ENCODE measurements around the gene PRKCE.

PRKCE gene

DNA sequence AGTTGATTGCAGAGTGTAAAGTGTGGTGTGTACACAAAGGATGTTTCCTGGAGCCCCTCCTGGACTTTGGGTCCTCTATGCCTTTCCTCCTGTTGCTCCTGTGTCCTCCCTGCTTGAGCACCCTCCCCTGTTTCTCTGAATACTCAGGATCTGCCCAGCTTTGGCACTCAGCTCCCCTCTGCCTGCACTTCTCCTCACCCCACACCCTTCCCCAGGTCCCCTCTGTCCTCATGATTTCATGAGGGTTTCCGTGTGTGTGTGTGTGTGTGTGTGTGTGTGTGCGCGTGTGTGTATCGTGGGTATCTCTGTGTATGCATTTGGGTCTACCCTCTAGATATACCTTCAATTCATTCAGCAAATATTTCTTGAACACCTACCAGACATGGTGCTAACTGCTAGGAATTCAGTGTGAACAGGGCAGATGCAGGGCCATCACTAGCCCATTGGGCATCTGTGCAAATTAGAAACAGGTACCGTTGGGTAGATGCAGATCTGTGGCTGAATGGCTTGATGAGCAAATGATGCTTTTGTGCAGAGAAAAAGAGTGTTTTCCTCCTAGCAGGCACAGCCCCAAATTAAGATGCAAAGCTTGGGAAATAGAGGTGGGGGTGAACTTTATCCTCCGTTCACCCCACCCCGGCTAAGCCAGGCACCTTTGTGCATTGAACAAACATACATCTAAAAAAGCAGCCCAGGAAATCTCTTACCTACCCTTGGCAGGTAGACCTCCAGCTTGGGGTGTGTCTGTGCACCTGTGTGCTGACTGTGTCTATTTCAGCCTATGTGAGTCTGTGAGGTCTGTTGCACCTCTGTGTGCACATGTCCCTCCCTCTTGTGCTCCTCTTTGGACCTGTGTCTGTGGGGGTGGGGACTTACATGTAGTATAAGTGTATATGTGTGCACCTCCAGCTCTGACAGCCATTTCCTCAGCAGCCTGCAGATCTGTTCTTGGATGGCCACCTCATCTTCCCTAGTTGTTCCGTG, 585.7 kb downstream of the PRKCE start:
- no peak for DNase-seq (ENCODE audit: low read depth in 2 of 2, low spot score in 1 of 2)
